Left lung (tissue), 10 donors: ENCODE data around the gene NOG. TPM values are rescaled to one million over a fixed set of nuclear protein-coding genes. Genes with fewer than 3 reads are reported as not detected.

Experiments
- ATAC-seq: fragments of 200-7000 bp; cut with Tn5 transposase; one replicate; pipeline ENCODE4 v1.9.1; 2020; ENCODE audit warnings: moderate library complexity
- DNase-seq, 4 donors: peaks; one replicate each; pipeline ENCODE4 v3.0.0-alpha.2; 2013 to 2020
- H3K27ac ChIP-seq, 2 donors: fragments of 200-600 bp; sonication (generic) in 1 of 2; one replicate each; pipeline versions ENCODE4 v1.5.0 to v1.8.0; 2020 to 2021
- H3K27me3 ChIP-seq, 2 donors: fragments of 200-600 bp; sonication (generic) in 1 of 2; one replicate each; pipeline versions ENCODE4 v1.5.0 to v1.8.0; 2020 to 2021
- H3K36me3 ChIP-seq, 2 donors: fragments of 200-600 bp; sonication (generic) in 1 of 2; one replicate each; pipeline versions ENCODE4 v1.5.0 to v1.8.0; 2020 to 2021
- H3K4me1 ChIP-seq, 2 donors: fragments of 200-600 bp; one replicate each; pipeline ENCODE4 v1.8.0; 2021
- H3K4me3 ChIP-seq, 2 donors: fragments of 200-600 bp; sonication (generic) in 1 of 2; one replicate each; pipeline versions ENCODE4 v1.5.0 to v1.8.0; 2020 to 2021; ENCODE audit warnings: mild to moderate bottlenecking in 1 of 2
- H3K9me3 ChIP-seq, 2 donors: fragments of 200-600 bp; sonication (generic) in 1 of 2; one replicate each; pipeline versions ENCODE4 v1.5.0 to v1.8.0; 2020 to 2021
- intact Hi-C, 2 donors: fragments of 100-400 bp; cut with DNase I; formaldehyde crosslinking; loops; one replicate each; pipeline versions ENCODE4 v1.11.2 to v1.14.2; 2022
- polyA plus RNA-seq, 6 donors: library from polyadenylated mRNA; unstranded; fragments of 120-200 nt; gene quantifications; one replicate each; pipeline ENCODE4 v1.2.1, GENCODE V29; 2013; ENCODE audit not compliant: insufficient read length in 6 of 6
- total RNA-seq, 2 donors: library from RNA; stranded (reverse); fragmentation: NEBNext Ultra II Directional; extraction: Animal tissue kit (Norgen Biotek cat#: 25700); gene quantifications; one replicate each; pipeline ENCODE4 v1.2.1, GENCODE V29; 2021
- TF ChIP-seq, protein P1 (sequence below), 2 donors: fragments of 200-600 bp; sonication (generic) in 1 of 2; IDR thresholded peaks; one replicate each; pipeline versions ENCODE4 v1.5.0 to v1.8.0; 2021; ENCODE audit warnings: antibody characterized with exemption in 2 of 2
- donor health status: DM: no; HTN: yes; CAD: no.
- donor health status: DM: no; HTN: no; CAD: no.

The NOG gene
- total and polyA plus RNA-seq, 8 donors = 0.55 to 2.2 (median 1.2) TPM

DNA sequence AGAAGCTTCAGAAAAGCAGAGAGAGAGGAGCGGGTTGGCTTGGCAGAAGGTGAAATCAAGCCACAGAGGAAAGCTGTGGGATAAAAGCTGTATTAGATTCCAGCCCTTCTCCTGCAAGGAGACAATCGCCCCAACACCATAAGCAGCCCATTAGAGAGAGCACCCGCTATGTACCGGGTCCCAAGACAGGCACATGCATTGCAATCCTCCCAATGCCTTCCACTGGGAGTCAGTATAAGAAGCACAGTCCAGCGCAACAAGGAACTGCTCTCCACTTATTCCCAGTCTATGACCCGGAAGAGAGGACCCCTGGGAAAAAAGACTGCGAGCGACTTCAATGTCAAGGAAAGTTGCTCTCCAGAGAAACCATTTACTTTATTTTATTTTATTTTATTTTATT lies 43.8 kb downstream of the NOG start:
- intact Hi-C loops = no loop called here
- no peaks in the 10 kb centered on the region for H3K36me3 ChIP-seq
- H3K4me1 ChIP-seq = no peaks in the 10 kb centered on the region
- no peak overlapping the region for H3K27ac ChIP-seq
- DNase-seq (no peak), ATAC-seq (no peak)
- peaks cover 0 to 26% of the 10 kb centered on the region in 2 donors for H3K27me3 ChIP-seq
- no peaks in the 10 kb centered on the region for H3K9me3 ChIP-seq
- no peak overlapping the region for H3K4me3 ChIP-seq
- TF ChIP-seq, protein P1, sequence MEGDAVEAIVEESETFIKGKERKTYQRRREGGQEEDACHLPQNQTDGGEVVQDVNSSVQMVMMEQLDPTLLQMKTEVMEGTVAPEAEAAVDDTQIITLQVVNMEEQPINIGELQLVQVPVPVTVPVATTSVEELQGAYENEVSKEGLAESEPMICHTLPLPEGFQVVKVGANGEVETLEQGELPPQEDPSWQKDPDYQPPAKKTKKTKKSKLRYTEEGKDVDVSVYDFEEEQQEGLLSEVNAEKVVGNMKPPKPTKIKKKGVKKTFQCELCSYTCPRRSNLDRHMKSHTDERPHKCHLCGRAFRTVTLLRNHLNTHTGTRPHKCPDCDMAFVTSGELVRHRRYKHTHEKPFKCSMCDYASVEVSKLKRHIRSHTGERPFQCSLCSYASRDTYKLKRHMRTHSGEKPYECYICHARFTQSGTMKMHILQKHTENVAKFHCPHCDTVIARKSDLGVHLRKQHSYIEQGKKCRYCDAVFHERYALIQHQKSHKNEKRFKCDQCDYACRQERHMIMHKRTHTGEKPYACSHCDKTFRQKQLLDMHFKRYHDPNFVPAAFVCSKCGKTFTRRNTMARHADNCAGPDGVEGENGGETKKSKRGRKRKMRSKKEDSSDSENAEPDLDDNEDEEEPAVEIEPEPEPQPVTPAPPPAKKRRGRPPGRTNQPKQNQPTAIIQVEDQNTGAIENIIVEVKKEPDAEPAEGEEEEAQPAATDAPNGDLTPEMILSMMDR (IDR thresholded peaks at IDR 0.05) = no peak

DNA sequence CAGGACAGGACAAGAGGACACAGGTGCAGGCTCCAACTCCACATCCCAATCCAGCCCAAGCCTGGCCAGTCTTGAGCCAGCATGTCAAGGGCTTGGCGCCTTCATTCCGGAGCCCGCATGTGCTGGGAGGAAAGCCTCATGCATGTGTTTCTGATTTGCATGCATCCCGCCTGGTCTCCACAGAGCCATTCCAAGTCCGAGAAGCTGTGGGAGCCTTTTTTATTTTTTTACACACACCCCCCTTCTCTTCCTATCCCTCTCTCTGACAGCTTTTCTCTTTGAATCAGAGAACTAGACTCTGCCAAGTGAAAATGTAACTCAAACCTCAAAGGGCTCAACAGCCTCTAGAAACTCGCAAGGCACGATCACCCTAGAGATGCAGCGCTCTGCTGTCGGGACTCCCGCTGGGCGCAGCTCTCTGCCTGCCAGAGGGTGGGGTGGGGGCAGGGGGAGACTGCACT lies 45.1 kb downstream of the NOG start:
- Histone ChIP-seq H3K9me3 (no peaks in the 10 kb centered on the region), H3K36me3 (no peaks in the 10 kb centered on the region), H3K4me1 (no peaks in the 10 kb centered on the region), H3K27ac (no peak overlapping the region), H3K4me3 (no peak overlapping the region), H3K27me3 (peaks cover 0 to 26% of the 10 kb centered on the region in 2 donors)
- intact Hi-C loops = no loop called here
- TF ChIP-seq, protein P1 (IDR thresholded peaks at IDR 0.05) = no peak
- DNase-seq (no peak), ATAC-seq (no peak)

DNA sequence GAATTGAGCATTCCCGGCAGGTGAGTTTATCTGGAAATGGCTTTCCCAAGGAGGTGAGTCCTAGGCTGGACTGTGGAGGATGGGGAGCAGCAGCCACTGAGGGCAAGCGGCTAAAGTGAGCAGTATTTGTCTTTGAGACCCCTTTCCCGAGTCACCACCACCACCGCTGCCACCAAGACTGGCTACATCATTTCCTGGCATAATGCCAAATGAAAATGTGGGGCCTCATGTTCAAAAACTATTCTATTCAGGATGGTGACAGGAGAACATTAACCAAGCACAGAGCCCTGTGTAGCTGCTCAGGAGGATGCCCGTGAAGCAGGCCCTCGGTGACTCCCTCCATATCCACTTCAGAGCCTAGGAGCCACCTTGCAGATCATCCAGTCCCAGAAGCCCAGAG lies 46.0 kb downstream of the NOG start:
- intact Hi-C loops = no loop called here
- DNase-seq (no peak), ATAC-seq (no peak)
- no peaks in the 10 kb centered on the region for H3K9me3 ChIP-seq
- H3K27ac ChIP-seq = no peak overlapping the region
- no peak overlapping the region for H3K4me3 ChIP-seq
- H3K36me3 ChIP-seq = no peaks in the 10 kb centered on the region
- H3K4me1 ChIP-seq = no peaks in the 10 kb centered on the region
- peaks cover 0 to 26% of the 10 kb centered on the region in 2 donors for H3K27me3 ChIP-seq
- TF ChIP-seq, protein P1 (IDR thresholded peaks at IDR 0.05) = no peak

GRCh38 chr17:56640116-56640515 lies 46.6 kb downstream of the NOG start:
- DNase-seq = no peak
- ATAC-seq = no peak
- Histone ChIP-seq H3K36me3 (no peaks in the 10 kb centered on the region), H3K4me1 (no peaks in the 10 kb centered on the region), H3K9me3 (no peaks in the 10 kb centered on the region), H3K27me3 (peaks cover 0 to 26% of the 10 kb centered on the region in 2 donors), H3K4me3 (no peak overlapping the region), H3K27ac (no peak overlapping the region)
- TF ChIP-seq, protein P1 (IDR thresholded peaks at IDR 0.05) = no peak
- intact Hi-C loops = no loop called here

DNA sequence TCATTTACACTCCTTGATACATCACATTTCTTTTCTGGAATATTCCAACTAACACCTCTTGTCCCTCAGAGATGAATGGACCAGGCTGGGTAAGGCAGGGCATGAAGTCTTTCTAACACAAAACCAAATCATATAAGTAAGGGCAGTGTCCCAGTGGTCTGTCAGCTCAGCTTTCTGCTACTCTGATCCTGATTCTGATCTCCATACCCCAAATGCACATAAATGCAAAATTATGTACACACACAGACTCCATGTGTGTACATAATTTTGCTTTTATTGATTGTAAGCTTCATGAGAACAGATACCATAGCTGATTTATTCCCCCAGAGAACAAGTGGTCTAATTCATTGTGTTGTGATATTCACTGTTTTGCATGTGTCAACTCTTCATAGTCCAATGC lies 47.9 kb downstream of the NOG start:
- intact Hi-C loops = no loop called here
- Histone ChIP-seq H3K4me1 (no peaks in the 10 kb centered on the region), H3K27me3 (peaks cover 0 to 26% of the 10 kb centered on the region in 2 donors), H3K27ac (no peak overlapping the region), H3K9me3 (no peaks in the 10 kb centered on the region), H3K36me3 (no peaks in the 10 kb centered on the region), H3K4me3 (no peak overlapping the region)
- no peak for ATAC-seq
- no peak for DNase-seq
- TF ChIP-seq, protein P1 (IDR thresholded peaks at IDR 0.05) = no peak
